ENCODE measurements around the gene DPYSL5. TPM values are rescaled to one million over a fixed set of nuclear protein-coding genes. Genes with fewer than 3 reads are reported as not detected.

Gene DPYSL5
- polyA plus RNA-seq, 3 donors: not detected

DNA sequence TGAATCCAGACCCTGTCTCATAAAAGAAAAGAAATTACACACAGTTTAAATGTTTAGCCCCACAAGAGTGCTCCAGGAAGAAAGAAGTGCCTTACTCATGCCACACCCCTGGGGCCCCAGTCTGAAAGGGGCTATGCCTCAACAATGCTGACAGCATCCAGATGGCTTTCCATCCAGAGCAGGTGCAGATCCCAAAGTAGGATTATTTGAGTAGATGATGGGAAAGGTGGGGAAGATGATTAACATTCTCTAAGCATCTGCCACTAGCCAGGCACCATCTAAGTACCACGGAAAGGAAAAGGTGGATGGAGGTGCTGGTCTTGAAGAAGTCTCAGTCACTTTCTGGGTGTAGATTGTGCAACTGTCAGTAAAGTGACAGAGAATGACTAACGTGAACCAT is 16.3 kb downstream of the DPYSL5 start:
- no peak overlapping the region for H3K4me3 ChIP-seq (replicated peaks in 1 of 3; ENCODE audit: low read depth in 2 of 3, low read length in 3 of 3)
- peaks cover 8 to 15% (median 12%) of the 10 kb centered on the region in 3 donors for H3K27me3 Mint-ChIP-seq (ENCODE audit: low read depth in 3 of 3)
- H3K27ac Mint-ChIP-seq: no peak overlapping the region

DNA sequence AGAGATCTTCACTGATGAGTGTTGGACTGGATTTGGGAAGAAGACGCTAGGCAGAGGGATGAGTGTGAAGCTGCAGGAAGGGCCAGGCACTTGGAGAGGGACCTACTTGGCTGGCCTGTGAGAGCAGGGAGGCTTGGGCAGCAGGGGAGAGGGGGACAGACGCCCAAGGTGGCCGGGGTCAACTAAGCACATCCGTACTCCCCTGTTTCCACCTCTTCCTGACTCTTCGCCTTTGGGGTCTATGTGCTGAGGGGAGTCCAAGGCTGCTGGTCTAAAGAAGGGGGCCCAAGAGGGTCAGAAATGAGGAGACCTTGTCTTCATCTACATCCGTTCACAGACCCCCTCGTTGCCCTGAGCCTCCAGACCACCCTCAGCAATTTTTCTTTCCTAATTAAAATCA is 16.7 kb downstream of the DPYSL5 start:
- H3K36me3 ChIP-seq (replicated peaks in 1 of 2; ENCODE audit: control insufficient read depth in 1 of 2, insufficient read depth in 2 of 2, low read length in 2 of 2): no peaks in the 10 kb centered on the region
- H3K9ac ChIP-seq (ENCODE audit: insufficient read depth, low read length, poor library complexity, severe bottlenecking): no peak overlapping the region
- H3K4me1 Mint-ChIP-seq: no peaks in the 10 kb centered on the region
- no peaks in the 10 kb centered on the region for H3K9me3 ChIP-seq (replicated peaks in 1 of 2; ENCODE audit: control insufficient read depth in 1 of 2, insufficient read depth in 1 of 2, low read length in 2 of 2)
- H3K36me3 Mint-ChIP-seq: no peaks in the 10 kb centered on the region
- H3K27me3 ChIP-seq (ENCODE audit: control insufficient read depth in 2 of 2, insufficient read depth in 2 of 2, low read length in 2 of 2): peaks cover 2 to 4% of the 10 kb centered on the region in 2 donors
- no peak overlapping the region for H3K4me3 ChIP-seq (replicated peaks in 1 of 3; ENCODE audit: low read depth in 2 of 3, low read length in 3 of 3)
- no peak overlapping the region for H3K27ac Mint-ChIP-seq
- intact Hi-C loops (cut with micrococcal nuclease): no loop called here
- H3K27ac ChIP-seq (ENCODE audit: low read depth in 1 of 2, low read length in 2 of 2): no peak overlapping the region
- no peaks in the 10 kb centered on the region for H3K4me1 ChIP-seq (ENCODE audit: control insufficient read depth in 1 of 2, insufficient read depth in 2 of 2, low read length in 2 of 2)
- no peak overlapping the region for H3K4me3 Mint-ChIP-seq
- no peaks in the 10 kb centered on the region for H3K9me3 Mint-ChIP-seq
- peaks cover 9 to 15% (median 10%) of the 10 kb centered on the region in 3 donors for H3K27me3 Mint-ChIP-seq (ENCODE audit: low read depth in 3 of 3)
- no peaks in the 10 kb centered on the region for H3K79me2 ChIP-seq (ENCODE audit: insufficient read depth, low read length)
- DNase-seq: no peak
- H4K20me1 ChIP-seq (ENCODE audit: insufficient read depth, low read length): no peaks in the 10 kb centered on the region
- TF ChIP-seq, protein P1, sequence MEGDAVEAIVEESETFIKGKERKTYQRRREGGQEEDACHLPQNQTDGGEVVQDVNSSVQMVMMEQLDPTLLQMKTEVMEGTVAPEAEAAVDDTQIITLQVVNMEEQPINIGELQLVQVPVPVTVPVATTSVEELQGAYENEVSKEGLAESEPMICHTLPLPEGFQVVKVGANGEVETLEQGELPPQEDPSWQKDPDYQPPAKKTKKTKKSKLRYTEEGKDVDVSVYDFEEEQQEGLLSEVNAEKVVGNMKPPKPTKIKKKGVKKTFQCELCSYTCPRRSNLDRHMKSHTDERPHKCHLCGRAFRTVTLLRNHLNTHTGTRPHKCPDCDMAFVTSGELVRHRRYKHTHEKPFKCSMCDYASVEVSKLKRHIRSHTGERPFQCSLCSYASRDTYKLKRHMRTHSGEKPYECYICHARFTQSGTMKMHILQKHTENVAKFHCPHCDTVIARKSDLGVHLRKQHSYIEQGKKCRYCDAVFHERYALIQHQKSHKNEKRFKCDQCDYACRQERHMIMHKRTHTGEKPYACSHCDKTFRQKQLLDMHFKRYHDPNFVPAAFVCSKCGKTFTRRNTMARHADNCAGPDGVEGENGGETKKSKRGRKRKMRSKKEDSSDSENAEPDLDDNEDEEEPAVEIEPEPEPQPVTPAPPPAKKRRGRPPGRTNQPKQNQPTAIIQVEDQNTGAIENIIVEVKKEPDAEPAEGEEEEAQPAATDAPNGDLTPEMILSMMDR (IDR thresholded peaks at IDR 0.05): no peak
- H2AFZ ChIP-seq (ENCODE audit: insufficient read depth, low read depth, low read length, poor library complexity, severe bottlenecking): no peak overlapping the region
- no peak overlapping the region for H3K4me2 ChIP-seq (replicated peaks; ENCODE audit: extremely low read depth, low read length, poor library complexity, severe bottlenecking)
- WGBS (ENCODE audit: insufficient coverage): 100% methylated on average over 1 of the region's 7 CpGs

More for the DNA sequence above, 16.3 kb downstream of the DPYSL5 start:
- WGBS (ENCODE audit: insufficient coverage): 47% methylated on average over 1 of the region's 2 CpGs
- H4K20me1 ChIP-seq (ENCODE audit: insufficient read depth, low read length): no peaks in the 10 kb centered on the region
- H3K4me1 ChIP-seq (ENCODE audit: control insufficient read depth in 1 of 2, insufficient read depth in 2 of 2, low read length in 2 of 2): no peaks in the 10 kb centered on the region
- no peak for DNase-seq
- Mint-ChIP-seq H3K36me3 (no peaks in the 10 kb centered on the region), H3K9me3 (no peaks in the 10 kb centered on the region), H3K4me1 (no peaks in the 10 kb centered on the region), H3K4me3 (no peak overlapping the region)
- no peak overlapping the region for H3K27ac ChIP-seq (ENCODE audit: low read depth in 1 of 2, low read length in 2 of 2)
- H2AFZ ChIP-seq (ENCODE audit: insufficient read depth, low read depth, low read length, poor library complexity, severe bottlenecking): no peak overlapping the region
- H3K4me2 ChIP-seq (replicated peaks; ENCODE audit: extremely low read depth, low read length, poor library complexity, severe bottlenecking): no peak overlapping the region
- H3K27me3 ChIP-seq (ENCODE audit: control insufficient read depth in 2 of 2, insufficient read depth in 2 of 2, low read length in 2 of 2): peaks cover 2 to 7% of the 10 kb centered on the region in 2 donors
- no peaks in the 10 kb centered on the region for H3K9me3 ChIP-seq (replicated peaks in 1 of 2; ENCODE audit: control insufficient read depth in 1 of 2, insufficient read depth in 1 of 2, low read length in 2 of 2)
- TF ChIP-seq, protein P1 (IDR thresholded peaks at IDR 0.05): no peak
- H3K36me3 ChIP-seq (replicated peaks in 1 of 2; ENCODE audit: control insufficient read depth in 1 of 2, insufficient read depth in 2 of 2, low read length in 2 of 2): no peaks in the 10 kb centered on the region
- no peak overlapping the region for H3K9ac ChIP-seq (ENCODE audit: insufficient read depth, low read length, poor library complexity, severe bottlenecking)
- intact Hi-C loops (cut with micrococcal nuclease): no loop called here
- H3K79me2 ChIP-seq (ENCODE audit: insufficient read depth, low read length): no peaks in the 10 kb centered on the region

Data from CD14-positive monocyte (primary cell).